ENCODE data around the gene CFAP100. TPM values are rescaled to one million over a fixed set of nuclear protein-coding genes. Genes with fewer than 3 reads are reported as not detected.
A peak's percentile ranks its signal among the peaks of the same experiment; 100 is the strongest.

Gene CFAP100
- total RNA-seq, 4 donors from 2014 or later = 0.98 to 2.8 TPM; not detected in 2

DNA sequence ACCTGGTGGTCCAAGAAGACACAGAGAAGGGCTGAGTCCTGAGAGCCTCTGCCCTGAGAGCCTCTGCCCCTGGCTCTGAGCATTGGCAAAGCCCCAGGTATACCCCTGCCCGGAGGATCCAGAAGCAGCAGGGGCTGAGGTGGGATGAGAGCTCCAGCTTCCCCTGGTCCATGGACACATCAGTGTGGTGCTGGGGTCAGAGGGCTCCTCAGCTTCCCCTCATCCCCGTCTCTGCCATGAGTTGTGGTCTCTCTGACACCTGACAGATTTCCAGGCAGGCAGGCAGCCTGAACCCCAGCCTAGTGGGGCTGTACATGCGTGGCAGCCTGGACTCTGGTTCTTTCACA, 34.0 kb upstream of the CFAP100 start:
- Histone ChIP-seq H3K4me1 (peaks cover 0 to 3% of the 10 kb centered on the region in 2 donors), H3K36me3 (no peaks in the 10 kb centered on the region), H3K4me3 (no peak overlapping the region), H3K9me3 (no peaks in the 10 kb centered on the region), H3K27ac (no peak overlapping the region), H3K27me3 (no peaks in the 10 kb centered on the region)
- no peak for DNase-seq
- intact Hi-C loops (cut with DNase I; ENCODE audit: low total_unique reads) = no loop called here
- TF ChIP-seq POLR2A (IDR thresholded peaks at IDR 0.05) = no peak
- TF ChIP-seq, protein P1, sequence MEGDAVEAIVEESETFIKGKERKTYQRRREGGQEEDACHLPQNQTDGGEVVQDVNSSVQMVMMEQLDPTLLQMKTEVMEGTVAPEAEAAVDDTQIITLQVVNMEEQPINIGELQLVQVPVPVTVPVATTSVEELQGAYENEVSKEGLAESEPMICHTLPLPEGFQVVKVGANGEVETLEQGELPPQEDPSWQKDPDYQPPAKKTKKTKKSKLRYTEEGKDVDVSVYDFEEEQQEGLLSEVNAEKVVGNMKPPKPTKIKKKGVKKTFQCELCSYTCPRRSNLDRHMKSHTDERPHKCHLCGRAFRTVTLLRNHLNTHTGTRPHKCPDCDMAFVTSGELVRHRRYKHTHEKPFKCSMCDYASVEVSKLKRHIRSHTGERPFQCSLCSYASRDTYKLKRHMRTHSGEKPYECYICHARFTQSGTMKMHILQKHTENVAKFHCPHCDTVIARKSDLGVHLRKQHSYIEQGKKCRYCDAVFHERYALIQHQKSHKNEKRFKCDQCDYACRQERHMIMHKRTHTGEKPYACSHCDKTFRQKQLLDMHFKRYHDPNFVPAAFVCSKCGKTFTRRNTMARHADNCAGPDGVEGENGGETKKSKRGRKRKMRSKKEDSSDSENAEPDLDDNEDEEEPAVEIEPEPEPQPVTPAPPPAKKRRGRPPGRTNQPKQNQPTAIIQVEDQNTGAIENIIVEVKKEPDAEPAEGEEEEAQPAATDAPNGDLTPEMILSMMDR (IDR thresholded peaks at IDR 0.05) = no peak

DNA sequence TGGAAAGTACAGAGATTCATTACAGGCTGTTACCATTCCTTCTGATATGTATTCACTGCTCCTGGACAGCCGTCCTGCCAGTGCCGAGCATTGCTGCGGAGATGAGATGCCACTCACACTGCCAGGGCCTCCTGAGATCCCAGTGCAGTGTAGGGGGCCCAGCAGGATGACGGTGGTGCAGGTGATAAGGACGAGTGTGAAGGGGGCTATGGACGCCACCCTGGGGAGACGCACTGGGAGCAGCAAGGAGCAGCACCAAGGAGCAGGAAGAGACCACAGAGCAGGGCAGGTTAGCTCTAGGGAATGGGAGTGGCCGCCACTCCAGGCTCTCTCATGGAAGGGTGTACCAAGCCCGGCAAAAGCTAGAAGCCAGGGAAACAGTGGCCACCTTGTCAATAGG, 33.5 kb upstream of the CFAP100 start:
- TF ChIP-seq POLR2A (IDR thresholded peaks at IDR 0.05) = no peak
- TF ChIP-seq, protein P1 (IDR thresholded peaks at IDR 0.05) = no peak
- intact Hi-C loops (cut with DNase I; ENCODE audit: low total_unique reads) = no loop called here
- peaks cover 0 to 3% of the 10 kb centered on the region in 2 donors for H3K4me1 ChIP-seq

DNA sequence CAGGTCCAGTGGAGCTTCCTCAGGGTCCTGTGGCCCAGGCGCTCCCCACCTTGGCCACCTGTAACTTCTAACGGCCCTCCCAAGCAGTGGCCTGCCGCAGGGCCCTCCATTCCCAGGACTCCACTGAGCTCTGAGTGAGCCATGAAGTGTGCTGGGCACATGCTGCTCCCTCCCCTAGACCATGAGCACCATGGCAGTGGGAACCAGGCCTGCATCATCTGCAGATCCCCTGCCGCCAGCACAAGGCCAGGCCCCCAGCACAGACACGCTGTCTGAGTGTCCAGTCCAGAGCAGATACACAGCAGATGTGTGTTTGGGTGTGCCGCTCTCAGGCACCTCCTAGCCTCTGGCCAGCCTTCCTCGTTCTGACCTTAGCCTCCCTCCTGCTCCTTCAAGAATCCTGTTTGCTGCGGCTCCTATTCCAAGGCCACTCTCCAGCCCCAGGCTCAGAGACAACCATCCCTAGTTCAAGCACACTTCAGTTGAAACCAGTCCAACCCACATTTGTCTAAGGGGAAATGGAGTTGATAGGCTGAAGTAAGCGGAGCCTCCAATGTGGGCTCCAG, 30.5 kb upstream of the CFAP100 start:
- no peak for DNase-seq
- no peak overlapping the region for H3K4me3 ChIP-seq
- H3K27me3 ChIP-seq = no peaks in the 10 kb centered on the region
- no peak overlapping the region for H3K27ac ChIP-seq
- no peak for TF ChIP-seq POLR2A (IDR thresholded peaks at IDR 0.05)
- TF ChIP-seq, protein P1 (IDR thresholded peaks at IDR 0.05) = no peak
- no peaks in the 10 kb centered on the region for H3K9me3 ChIP-seq
- no peaks in the 10 kb centered on the region for H3K4me1 ChIP-seq
- no peaks in the 10 kb centered on the region for H3K36me3 ChIP-seq
- intact Hi-C loops (cut with DNase I; ENCODE audit: low total_unique reads) = no loop called here

More for the DNA sequence above, 33.5 kb upstream of the CFAP100 start:
- H3K36me3 ChIP-seq = no peaks in the 10 kb centered on the region
- no peaks in the 10 kb centered on the region for H3K9me3 ChIP-seq
- H3K4me3 ChIP-seq = no peak overlapping the region
- no peak for DNase-seq
- no peaks in the 10 kb centered on the region for H3K27me3 ChIP-seq
- H3K27ac ChIP-seq = no peak overlapping the region

DNA sequence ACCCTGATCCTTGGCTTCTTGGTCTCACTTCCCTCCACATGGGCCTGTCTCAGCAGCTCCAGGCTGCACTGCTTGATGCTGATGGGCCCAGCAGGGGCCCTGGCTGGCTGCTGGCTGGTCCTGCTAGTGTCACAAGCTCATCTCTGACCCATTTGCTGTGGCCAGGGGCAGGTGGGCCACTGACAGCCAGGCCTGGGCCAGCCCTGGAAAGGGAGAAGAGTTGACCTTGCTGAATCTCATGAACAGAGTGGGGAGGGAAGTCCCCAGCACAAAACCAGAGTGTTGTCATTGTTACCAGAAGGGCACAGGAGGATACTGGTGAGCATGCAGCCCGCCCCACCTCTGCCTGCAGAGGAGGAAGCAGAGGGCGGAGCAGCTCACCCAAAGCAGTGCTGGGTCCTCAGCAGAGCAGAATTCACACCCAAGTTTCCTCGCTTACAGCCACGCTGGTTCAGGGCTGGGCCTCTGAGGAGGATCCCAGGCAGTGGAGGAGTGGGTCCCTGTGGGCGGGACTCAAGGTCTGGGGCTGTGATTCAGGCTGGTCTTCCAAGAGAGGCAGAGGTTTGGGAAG, 29.9 kb upstream of the CFAP100 start:
- Histone ChIP-seq H3K9me3 (no peaks in the 10 kb centered on the region), H3K4me1 (no peaks in the 10 kb centered on the region), H3K27me3 (no peaks in the 10 kb centered on the region), H3K36me3 (no peaks in the 10 kb centered on the region), H3K4me3 (no peak overlapping the region), H3K27ac (no peak overlapping the region)
- intact Hi-C loops (cut with DNase I; ENCODE audit: low total_unique reads) = no loop called here
- DNase-seq = no peak
- no peak for TF ChIP-seq POLR2A (IDR thresholded peaks at IDR 0.05)
- TF ChIP-seq, protein P1 (IDR thresholded peaks at IDR 0.05) = no peak

DNA sequence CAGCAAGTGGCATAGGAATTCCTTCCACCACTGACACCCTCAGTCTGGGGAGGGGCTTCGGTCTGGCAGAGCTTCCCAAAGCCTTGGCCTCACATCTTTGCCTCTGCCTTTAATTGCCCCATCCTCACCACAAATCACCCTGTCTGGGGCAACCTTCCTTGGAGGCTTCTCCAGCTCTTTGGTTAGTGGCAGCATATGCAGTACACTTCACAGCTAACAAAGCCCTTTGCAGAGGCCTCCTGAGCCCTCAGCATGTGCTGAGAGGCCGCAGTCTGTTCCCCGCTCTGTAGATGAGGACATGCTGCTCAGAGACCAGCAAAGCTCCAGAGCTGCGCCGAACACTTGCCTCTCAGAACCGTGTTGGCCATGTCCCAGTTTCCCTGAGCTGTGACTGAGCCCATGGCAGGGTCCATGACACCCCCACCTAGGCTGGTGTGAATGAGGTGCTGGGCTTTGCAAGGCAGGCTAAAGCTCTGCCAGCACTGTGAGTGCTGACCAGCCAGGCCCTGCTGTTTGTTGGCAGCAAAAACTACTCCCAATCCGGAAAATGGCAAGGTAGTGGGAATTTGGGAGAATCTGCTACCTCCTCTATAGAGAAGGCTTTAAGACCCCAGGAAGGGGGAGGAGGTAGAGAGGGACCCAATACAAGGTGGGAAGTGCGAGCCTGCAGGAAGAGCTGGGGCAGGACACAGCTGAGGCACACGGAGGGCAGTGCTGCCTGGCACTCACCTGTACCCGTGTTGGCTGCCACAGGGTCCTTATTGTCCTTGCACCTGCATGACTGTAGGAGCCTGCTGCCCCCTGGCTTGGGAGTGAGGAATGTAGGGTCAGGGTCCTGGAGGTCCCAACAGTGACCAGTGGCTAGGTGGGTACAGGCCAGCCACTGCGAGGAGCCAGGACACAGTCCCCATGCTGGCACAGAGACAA, 29.1 kb upstream of the CFAP100 start:
- DNase-seq = no peak
- H3K36me3 ChIP-seq = no peaks in the 10 kb centered on the region
- intact Hi-C loops (cut with DNase I; ENCODE audit: low total_unique reads) = no loop called here
- no peaks in the 10 kb centered on the region for H3K4me1 ChIP-seq
- no peak overlapping the region for H3K27ac ChIP-seq
- no peaks in the 10 kb centered on the region for H3K27me3 ChIP-seq
- H3K4me3 ChIP-seq = no peak overlapping the region
- no peak for TF ChIP-seq POLR2A (IDR thresholded peaks at IDR 0.05)
- TF ChIP-seq, protein P1 (IDR thresholded peaks at IDR 0.05) = peak in 1 of 4 experiments; percentile 5
- no peaks in the 10 kb centered on the region for H3K9me3 ChIP-seq
